Endodermal cell (in vitro differentiated cells): Measurements from ENCODE around the gene KRTAP10-8. TPM values are rescaled to one million over a fixed set of nuclear protein-coding genes. Genes with fewer than 3 reads are reported as not detected.
"Not testable (repeated sequence)": the region's sequence is repeated elsewhere in the genome, so short reads cannot be mapped to it uniquely, and the experiment has no call there.

ENCODE experiments used
- DNase-seq: peaks from one replicate; pipeline ENCODE4 v3.0.0-alpha.2; 2017
- H3K27ac ChIP-seq: 2 replicates; pipeline ENCODE4 v1.5.1; 2013; ENCODE audit warnings: mild to moderate bottlenecking, low read depth, low read length, moderate library complexity
- H3K27me3 ChIP-seq: 2 replicates; pipeline ENCODE4 v1.6.1; 2013; ENCODE audit warnings: mild to moderate bottlenecking, low read length, moderate library complexity; ENCODE audit not compliant: insufficient read depth, control insufficient read depth, poor library complexity, severe bottlenecking
- H3K36me3 ChIP-seq: 2 replicates; pipeline ENCODE4 v1.7.0; 2013; ENCODE audit warnings: mild to moderate bottlenecking, low read length, moderate library complexity; ENCODE audit not compliant: control insufficient read depth, insufficient read depth
- H3K4me1 ChIP-seq: one replicate; pipeline ENCODE4 v1.7.0; 2013; ENCODE audit warnings: low read length; ENCODE audit not compliant: control insufficient read depth, insufficient read depth
- H3K4me3 ChIP-seq: 2 replicates; pipeline ENCODE4 v1.5.1; 2013; ENCODE audit warnings: mild to moderate bottlenecking, low read length, moderate library complexity
- H3K9ac ChIP-seq: 2 replicates; pipeline ENCODE4 v1.6.1; 2013; ENCODE audit warnings: mild to moderate bottlenecking, low read length, moderate library complexity; ENCODE audit not compliant: poor library complexity, severe bottlenecking; ENCODE audit errors: extremely low read depth
- H3K9me3 ChIP-seq: 2 replicates; pipeline ENCODE4 v1.6.1; 2013; ENCODE audit warnings: mild to moderate bottlenecking, low read length, moderate library complexity; ENCODE audit not compliant: control insufficient read depth
- H3K27ac Mint-ChIP-seq: 2 replicates; pipeline ENCODE4 v1.8.0; 2020; ENCODE audit warnings: mixed read lengths
- H3K27me3 Mint-ChIP-seq: 2 replicates; pipeline ENCODE4 v1.8.0; 2021; ENCODE audit warnings: mild to moderate bottlenecking, mixed read lengths; ENCODE audit not compliant: insufficient read depth
- H3K36me3 Mint-ChIP-seq: 2 replicates; pipeline ENCODE4 v1.8.0; 2020; ENCODE audit warnings: low read depth, mixed read lengths
- H3K4me1 Mint-ChIP-seq: 2 replicates; pipeline ENCODE4 v1.8.0; 2020; ENCODE audit warnings: mixed read lengths
- H3K4me3 Mint-ChIP-seq: 2 replicates; pipeline ENCODE4 v1.8.0; 2020; ENCODE audit warnings: mild to moderate bottlenecking, moderate library complexity, mixed read lengths
- H3K9me3 Mint-ChIP-seq: 2 replicates; pipeline ENCODE4 v1.8.0; 2020; ENCODE audit warnings: mild to moderate bottlenecking, mixed read lengths
- CTCF ChIP-seq: fragments of 200-600 bp; sonication (generic); conservative IDR thresholded peaks from 2 replicates; pipeline ENCODE4 v1.5.0; 2021; ENCODE audit warnings: antibody characterized with exemption, mild to moderate bottlenecking
- WGBS, 2 experiments: methylation state at CpG; one replicate each; pipeline versions ENCODE4 v1.1.5 to v1.1.7; 2013; ENCODE audit warnings: missing lambda C conversion rate in 2 of 2, mixed read lengths in 1 of 2; ENCODE audit not compliant: insufficient coverage in 1 of 2, insufficient read length in 1 of 2; 5-methylcytosine and 5-hydroxymethylcytosine counted together
- total RNA-seq, 2 donors: library from RNA; stranded (reverse); fragmentation: NEBNext Ultra II Directional in 1 of 2; extraction: Animal tissue kit (Norgen Biotek cat#: 25700) in 1 of 2; gene quantifications; 2 replicates in 1 of 2; 3 replicates in 1 of 2; pipeline ENCODE4 v1.2.1, GENCODE V29; 2021

The KRTAP10-8 gene
- total RNA-seq, 2 donors from 2014 or later = not detected

- no peak overlapping the region for H3K9ac ChIP-seq
- no peaks in the 10 kb centered on the region for H3K36me3 ChIP-seq
- Mint-ChIP-seq H3K27me3 (no peaks in the 10 kb centered on the region), H3K9me3 (peaks cover 2% of the 10 kb centered on the region), H3K27ac (no peak overlapping the region), H3K4me3 (no peak overlapping the region), H3K4me1 (peaks cover 9% of the 10 kb centered on the region), H3K36me3 (no peaks in the 10 kb centered on the region)
- no peaks in the 10 kb centered on the region for H3K27me3 ChIP-seq
- H3K9me3 ChIP-seq = peaks cover 13% of the 10 kb centered on the region
- DNase-seq = no peak
- no peak for TF ChIP-seq CTCF
- no peak overlapping the region for H3K4me3 ChIP-seq
- H3K4me1 ChIP-seq = no peaks in the 10 kb centered on the region
- H3K27ac ChIP-seq = no peak overlapping the region
- 83 to 96% methylated on average over 5 to 8 of the region's 8 CpGs for WGBS, 2 experiments
These were observed 12.4 kb upstream of the KRTAP10-8 start for GRCh38 chr21:44599264-44600029.

GRCh38 chr21:44600118-44600978, 11.5 kb upstream of the KRTAP10-8 start, which contains the start of gene KRTAP10-7:
Gene KRTAP10-7, plus strand, starts transcription at chr21:44600597. Its CDS starts 25 bp downstream, at chr21:44600622.
- H3K27me3 Mint-ChIP-seq = not testable (repeated sequence)

GRCh38 chr21:44601091-44601490, 10.8 kb upstream of the KRTAP10-8 start:
- DNase-seq = peak; percentile 45
- 92 to 96% methylated on average over 7 to 10 of the region's 10 CpGs for WGBS, 2 experiments
- H3K27ac ChIP-seq, H3K9me3 Mint-ChIP-seq, H3K36me3 Mint-ChIP-seq, H3K4me1 ChIP-seq, H3K27ac Mint-ChIP-seq, H3K4me3 Mint-ChIP-seq, H3K4me1 Mint-ChIP-seq, H3K27me3 Mint-ChIP-seq, H3K4me3 ChIP-seq, H3K27me3 ChIP-seq, H3K36me3 ChIP-seq, H3K9ac ChIP-seq: not testable (repeated sequence)
- TF ChIP-seq CTCF = peak; percentile 22
- H3K9me3 ChIP-seq = peaks cover 13% of the 10 kb centered on the region

More at GRCh38 chr21:44600118-44600978, 11.5 kb upstream of the KRTAP10-8 start, which contains the start of gene KRTAP10-7:
- not testable (repeated sequence) for H3K4me3 ChIP-seq, H3K27ac Mint-ChIP-seq, H3K9me3 Mint-ChIP-seq, H3K9ac ChIP-seq, H3K27me3 ChIP-seq, H3K27ac ChIP-seq, H3K36me3 ChIP-seq, H3K4me3 Mint-ChIP-seq, H3K4me1 ChIP-seq, H3K36me3 Mint-ChIP-seq, H3K4me1 Mint-ChIP-seq
- DNase-seq = peak; percentile 40
- WGBS, 2 experiments = 91 to 95% methylated on average over 6 to 21 of the region's 23 CpGs
- H3K9me3 ChIP-seq = peaks cover 13% of the 10 kb centered on the region
